GM19463 (cell line): ENCODE measurements around the gene TMEM178A.
"Not testable (repeated sequence)": the region's sequence is repeated elsewhere in the genome, so short reads cannot be mapped to it uniquely, and the experiment has no call there.

Source experiments
- ATAC-seq: cut with Tn5 transposase; IDR thresholded peaks from one replicate; pipeline ENCODE4 v1.9.1; 2021; ENCODE audit warnings: mild to moderate bottlenecking, moderate library complexity; ENCODE audit not compliant: unreplicated experiment

The TMEM178A gene

GRCh38 chr2:39665811-39666490, at the start of gene TMEM178A:
TMEM178A (plus strand) TSS chr2:39665917; CDS start chr2:39665975, 58 bp downstream.
- no peak for ATAC-seq

GRCh38 chr2:39618236-39618635, 47.5 kb upstream of the TMEM178A start:
- no peak for ATAC-seq

GRCh38 chr2:39618736-39619135, 47.0 kb upstream of the TMEM178A start:
- no peak for ATAC-seq

- no peak for ATAC-seq
These were observed 45.6 kb upstream of the TMEM178A start for GRCh38 chr2:39620067-39620466.

GRCh38 chr2:39621596-39621995, 44.1 kb upstream of the TMEM178A start:
- ATAC-seq = no peak

GRCh38 chr2:39622860-39623259, 42.9 kb upstream of the TMEM178A start:
- ATAC-seq = no peak

- ATAC-seq = no peak
These were observed 41.8 kb upstream of the TMEM178A start for GRCh38 chr2:39623917-39624316.

GRCh38 chr2:39625193-39625926, 40.4 kb upstream of the TMEM178A start:
- no peak for ATAC-seq

- ATAC-seq = no peak
These were observed 39.8 kb upstream of the TMEM178A start for GRCh38 chr2:39625927-39626270.

- not testable (repeated sequence) for ATAC-seq
These were observed 37.4 kb upstream of the TMEM178A start for GRCh38 chr2:39628346-39628745.

- no peak for ATAC-seq
These were observed 36.1 kb upstream of the TMEM178A start for GRCh38 chr2:39629646-39630045.

- ATAC-seq = no peak
These were observed 34.5 kb upstream of the TMEM178A start for GRCh38 chr2:39631256-39631655.

- ATAC-seq = no peak
These were observed 34.0 kb upstream of the TMEM178A start for GRCh38 chr2:39631718-39632117.

GRCh38 chr2:39632876-39633275, 32.8 kb upstream of the TMEM178A start:
- ATAC-seq = no peak

GRCh38 chr2:39636306-39636705, 29.4 kb upstream of the TMEM178A start:
- no peak for ATAC-seq

GRCh38 chr2:39638581-39638980, 27.1 kb upstream of the TMEM178A start:
- ATAC-seq = no peak

- ATAC-seq = no peak
These were observed 25.6 kb upstream of the TMEM178A start for GRCh38 chr2:39640107-39640506.

GRCh38 chr2:39640681-39641080, 25.0 kb upstream of the TMEM178A start:
- no peak for ATAC-seq

GRCh38 chr2:39641635-39642034, 24.1 kb upstream of the TMEM178A start:
- ATAC-seq = no peak

- ATAC-seq = no peak
These were observed 23.5 kb upstream of the TMEM178A start for GRCh38 chr2:39642051-39642718.

- ATAC-seq = no peak
These were observed 19.9 kb upstream of the TMEM178A start for GRCh38 chr2:39645826-39646225.

- no peak for ATAC-seq
These were observed 19.4 kb upstream of the TMEM178A start for GRCh38 chr2:39646267-39646666.
